GM12874 (cell line): ENCODE measurements around the gene MYCT1.

Source experiments
- CTCF ChIP-seq: IDR thresholded peaks from 2 replicates; pipeline ENCODE4 v1.5.1; 2011; ENCODE audit warnings: low read depth, mild to moderate bottlenecking, control low read depth, low read length, moderate library complexity; ENCODE audit not compliant: insufficient read depth

MYCT1 gene

DNA sequence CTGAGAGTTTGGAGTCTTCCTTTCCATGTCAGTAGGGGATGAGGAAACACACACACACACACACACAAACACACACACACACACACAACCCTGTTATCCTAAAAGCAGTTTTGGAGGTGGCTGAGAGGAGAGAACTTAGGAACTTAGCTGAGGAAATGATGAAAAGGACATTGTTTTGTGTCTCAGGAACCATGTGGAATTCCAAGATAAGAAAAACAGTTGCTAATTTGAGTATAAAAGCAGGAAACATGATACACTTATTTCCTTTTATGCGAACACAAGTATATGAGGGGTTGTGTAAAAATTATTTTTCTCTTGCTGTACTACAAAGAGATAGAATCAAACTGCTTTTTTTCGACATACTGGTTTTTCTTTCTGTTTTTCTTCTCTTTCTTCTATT lies at the start of gene MYCT1:
Gene MYCT1 (plus strand): TSS at position 264 of the 400 bp plus-strand sequence. CDS start 6 bp downstream, at position 270.
- TF ChIP-seq CTCF: no peak

DNA sequence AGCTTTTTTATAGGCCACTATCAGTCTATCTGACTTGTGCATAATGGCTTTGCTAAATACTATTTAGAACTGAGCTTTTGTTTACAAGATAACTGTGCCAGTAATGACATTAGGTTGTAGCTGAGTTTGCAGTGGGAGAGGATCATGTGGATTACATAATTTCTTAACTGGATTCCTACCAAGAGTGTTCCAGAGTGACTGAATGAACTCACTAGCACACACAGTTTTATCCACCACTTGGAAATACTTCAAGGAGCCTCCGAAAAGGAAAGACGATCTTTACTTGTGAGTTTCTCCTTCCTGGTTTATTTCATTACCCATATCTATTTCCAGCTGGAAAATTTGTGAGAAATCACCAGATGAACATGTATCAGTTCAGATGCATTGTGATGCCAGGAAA lies 49.6 kb upstream of the MYCT1 start:
- TF ChIP-seq CTCF: no peak

- no peak for TF ChIP-seq CTCF
These were observed 45.7 kb upstream of the MYCT1 start for GRCh38 chr6:152651986-152652385.

GRCh38 chr6:152661776-152662175 lies 35.9 kb upstream of the MYCT1 start:
- no peak for TF ChIP-seq CTCF

- TF ChIP-seq CTCF: no peak
These were observed 27.8 kb upstream of the MYCT1 start for GRCh38 chr6:152669895-152670294.

- TF ChIP-seq CTCF: no peak
These were observed 26.5 kb upstream of the MYCT1 start for GRCh38 chr6:152671171-152671570.

DNA sequence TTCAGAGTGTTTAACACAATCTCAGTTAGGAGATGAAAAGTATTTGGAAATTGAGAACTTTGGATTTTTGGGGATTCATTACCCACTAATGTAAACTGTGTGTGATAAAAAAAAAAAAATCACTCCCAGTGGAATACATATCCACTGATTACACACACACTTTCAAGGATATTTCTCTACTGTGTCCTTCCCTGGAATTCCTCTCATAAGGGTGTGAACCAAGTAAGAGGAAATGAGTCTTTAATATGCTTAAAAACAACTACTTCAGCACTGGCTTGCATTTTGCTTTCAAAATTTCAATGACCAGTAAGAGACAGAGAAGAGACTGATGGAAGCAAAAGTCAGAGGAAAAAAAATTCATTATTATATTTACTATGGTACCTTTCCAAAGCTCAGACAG lies 24.5 kb upstream of the MYCT1 start:
- no peak for TF ChIP-seq CTCF

- no peak for TF ChIP-seq CTCF
These were observed 17.5 kb upstream of the MYCT1 start for GRCh38 chr6:152680151-152680550.
